ENCODE measurements around the gene TSPAN19. TPM values are rescaled to one million over a fixed set of nuclear protein-coding genes. Genes with fewer than 3 reads are reported as not detected.

Gene TSPAN19
- total RNA-seq, result 0.92 TPM

GRCh38 chr12:85036234-85036707, at the start of gene TSPAN19, which contains the start of gene LRRIQ1:
Gene TSPAN19 (minus strand): TSS chr12:85036277. CDS start chr12:85029946, 6,331 bp downstream.
Gene LRRIQ1 (plus strand): TSS chr12:85036351. CDS start chr12:85038177, 1,826 bp downstream.

Other genes starting within 250 kb of the TSPAN19 start
- gene SLC6A15, start 123.5 kb downstream of the TSPAN19 start, total RNA-seq, result 82.8 TPM
- 25.1 TPM for gene LRRIQ1, start 74 bp upstream of the TSPAN19 start, total RNA-seq
- 0.23 TPM for gene ALX1, start 243.9 kb upstream of the TSPAN19 start, total RNA-seq